IPS-18c (cell line): ENCODE measurements around the gene TBC1D3D.
"Not testable (repeated sequence)": the region's sequence is repeated elsewhere in the genome, so short reads cannot be mapped to it uniquely, and the experiment has no call there.

Experiments
- H3K4me3 ChIP-seq: 2 replicates; pipeline ENCODE4 v1.7.0; 2013; ENCODE audit warnings: low read depth, mild to moderate bottlenecking, low read length, moderate library complexity; ENCODE audit not compliant: insufficient read depth
- H3K9me3 ChIP-seq: one replicate; pipeline ENCODE4 v1.6.1; 2013; ENCODE audit warnings: mild to moderate bottlenecking, low read length, moderate library complexity; ENCODE audit not compliant: control insufficient read depth, insufficient read depth

Gene TBC1D3D

DNA sequence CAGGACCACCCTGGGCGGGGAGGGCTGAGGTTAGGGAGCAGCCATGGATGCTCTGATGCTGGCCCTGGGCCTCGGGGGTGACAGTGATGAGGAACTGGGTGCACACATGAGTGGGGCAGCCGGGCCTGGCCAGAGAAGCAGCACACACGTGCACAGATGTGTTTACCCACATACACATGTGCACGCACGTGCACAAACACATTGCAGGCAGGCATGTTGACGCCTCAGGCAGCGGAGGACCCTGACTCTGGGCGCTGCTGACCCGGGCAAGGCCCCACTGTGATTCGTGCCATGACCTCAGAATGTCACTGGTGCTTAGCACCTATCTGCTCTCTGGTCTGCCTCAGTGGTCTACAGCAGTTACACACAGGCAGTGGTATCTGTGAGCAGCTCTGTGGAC is at the start of gene TBC1D3D:
TBC1D3D (plus strand) TSS at position 301 of the 400 bp plus-strand sequence. CDS start 1,585 bp downstream, outside the sequence.
- H3K4me3 ChIP-seq = not testable (repeated sequence)

DNA sequence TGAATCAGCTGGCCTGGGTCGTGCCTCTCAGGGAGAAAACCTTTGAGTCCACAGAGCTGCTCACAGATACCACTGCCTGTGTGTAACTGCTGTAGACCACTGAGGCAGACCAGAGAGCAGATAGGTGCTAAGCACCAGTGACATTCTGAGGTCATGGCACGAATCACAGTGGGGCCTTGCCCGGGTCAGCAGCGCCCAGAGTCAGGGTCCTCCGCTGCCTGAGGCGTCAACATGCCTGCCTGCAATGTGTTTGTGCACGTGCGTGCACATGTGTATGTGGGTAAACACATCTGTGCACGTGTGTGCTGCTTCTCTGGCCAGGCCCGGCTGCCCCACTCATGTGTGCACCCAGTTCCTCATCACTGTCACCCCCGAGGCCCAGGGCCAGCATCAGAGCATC is 14.8 kb upstream of the TBC1D3D start, which contains the start of gene TBC1D3L:
TBC1D3L (minus strand) TSS at position 101 of the 400 bp plus-strand sequence. CDS start 1,540 bp downstream, outside the sequence.
- not testable (repeated sequence) for H3K9me3 ChIP-seq, H3K4me3 ChIP-seq

More for the DNA sequence above, at the start of gene TBC1D3D:
- not testable (repeated sequence) for H3K9me3 ChIP-seq
